Gastroesophageal sphincter (tissue), 4 donors: ENCODE results near the gene OBSCN. TPM values are rescaled to one million over a fixed set of nuclear protein-coding genes. Genes with fewer than 3 reads are reported as not detected.

Experiments
- ATAC-seq: fragments of 150-250 bp; one replicate; pipeline ENCODE4 v1.9.1; 2016; ENCODE audit warnings: mild to moderate bottlenecking, moderate library complexity
- H3K27ac ChIP-seq, 4 donors: fragments of 200-600 bp; sonication (generic) in 3 of 4; 1 replicate in 3 of 4; 2 replicates in 1 of 4; pipeline ENCODE4 v1.5.1; 2016 to 2019
- H3K27me3 ChIP-seq: fragments of 200-600 bp; sonication (generic); one replicate; pipeline ENCODE4 v1.5.1; 2019
- H3K36me3 ChIP-seq, 2 donors: fragments of 200-600 bp; sonication (generic); one replicate each; pipeline ENCODE4 v1.5.1; 2019; ENCODE audit warnings: control low read depth in 1 of 2
- H3K4me1 ChIP-seq, 3 donors: fragments of 200-600 bp; sonication (generic); 1 replicate in 2 of 3; 2 replicates in 1 of 3; pipeline ENCODE4 v1.5.1; 2016 to 2019; ENCODE audit warnings: control low read depth in 2 of 3
- H3K4me3 ChIP-seq, 2 donors: fragments of 200-600 bp; sonication (generic); one replicate each; pipeline ENCODE4 v1.5.1; 2019; ENCODE audit warnings: mild to moderate bottlenecking in 1 of 2, moderate library complexity in 1 of 2
- H3K9me3 ChIP-seq, 3 donors: fragments of 200-600 bp; sonication (generic); one replicate each; pipeline ENCODE4 v1.5.1; 2017 to 2019; ENCODE audit warnings: control low read depth in 2 of 3
- EP300 ChIP-seq: sonication (generic); formaldehyde crosslinking; IDR thresholded peaks from one replicate; pipeline ENCODE4 v1.6.1; 2017; ENCODE audit warnings: antibody characterized with exemption, mild to moderate bottlenecking
- POLR2A ChIP-seq, 2 donors: fragments of 450-650 bp; IDR thresholded peaks; one replicate each; pipeline ENCODE4 v1.6.1; 2017; ENCODE audit warnings: antibody characterized with exemption in 2 of 2, mild to moderate bottlenecking in 2 of 2, moderate library complexity in 1 of 2
- POLR2AphosphoS5 ChIP-seq: sonication (generic); formaldehyde crosslinking; IDR thresholded peaks from one replicate; pipeline ENCODE4 v1.6.1; 2017; ENCODE audit warnings: antibody characterized with exemption
- WGBS, 2 donors: methylation state at CpG; one replicate each; pipeline ENCODE4 v1.1.5; 2018; ENCODE audit warnings: low coverage in 1 of 2; 5-methylcytosine and 5-hydroxymethylcytosine counted together
- total RNA-seq, 4 donors: library from RNA; depleted of rRNA; stranded (reverse); fragments of >200 nt; gene quantifications; one replicate each; pipeline ENCODE4 v1.1.0, GENCODE V29; 2016
- TF ChIP-seq, protein P1 (sequence below), 4 experiments: fragments of 200-600 bp in 2 of 4; fragments of 450-650 bp in 2 of 4; sonication (generic) in 1 of 4; IDR thresholded peaks; one replicate each; pipeline ENCODE4 v1.5.1; 2017 to 2019; ENCODE audit warnings: antibody characterized with exemption in 4 of 4, mild to moderate bottlenecking in 2 of 4, moderate library complexity in 2 of 4

The OBSCN gene
- total RNA-seq, 4 donors from 2014 or later: 11.1 to 28.4 (median 20.9) TPM

DNA sequence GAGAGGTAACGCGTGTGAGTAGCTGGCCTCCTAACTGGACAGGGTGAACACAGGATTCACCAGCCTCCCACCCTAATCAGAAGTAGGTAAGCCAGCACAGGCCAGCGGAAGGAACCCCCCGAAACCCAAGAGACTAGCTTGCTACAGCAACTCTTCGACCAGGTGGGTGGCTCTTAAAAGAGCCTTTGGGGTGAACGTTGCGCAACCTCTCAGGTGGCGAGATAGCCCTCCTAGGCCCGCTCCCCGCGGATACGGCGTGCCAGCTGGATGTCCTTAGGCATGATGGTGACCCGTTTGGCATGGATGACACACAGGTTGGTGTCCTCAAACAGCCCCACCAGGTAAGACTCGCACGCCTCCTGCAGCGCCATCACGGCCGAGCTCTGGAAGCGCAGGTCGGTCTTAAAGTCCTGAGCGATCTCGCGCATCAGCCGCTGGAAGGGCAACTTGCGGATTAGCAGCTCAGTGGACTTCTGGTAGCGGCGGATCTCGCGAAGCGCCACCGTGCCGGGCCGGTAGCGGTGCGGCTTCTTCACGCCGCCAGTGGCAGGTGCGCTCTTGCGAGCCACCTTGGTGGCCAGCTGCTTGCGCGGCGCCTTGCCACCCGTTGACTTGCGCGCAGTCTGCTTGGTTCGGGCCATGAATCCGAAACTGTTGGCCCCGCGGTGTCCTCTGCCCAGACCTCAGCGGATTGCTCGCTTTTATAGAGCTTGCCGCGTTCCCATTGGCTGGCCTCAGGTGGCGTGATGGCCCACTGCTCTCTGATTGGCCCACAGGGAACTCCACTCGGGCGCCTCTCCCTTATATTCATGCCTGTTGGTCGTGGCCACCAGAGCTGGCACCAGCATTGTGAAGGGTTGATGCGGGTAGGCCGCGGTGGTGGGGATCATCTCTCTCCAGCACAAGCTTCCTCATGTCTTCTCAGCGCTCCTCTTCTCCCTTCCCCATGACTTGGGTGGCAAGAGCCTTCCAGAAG, 217.1 kb downstream of the OBSCN start:
- Histone ChIP-seq H3K4me1 (no peaks in the 10 kb centered on the region), H3K27ac (no peak overlapping the region), H3K36me3 (no peaks in the 10 kb centered on the region), H3K27me3 (peaks cover 39% of the 10 kb centered on the region), H3K4me3 (no peak overlapping the region), H3K9me3 (peaks cover 0 to 4% (median 0%) of the 10 kb centered on the region in 3 donors)
- TF ChIP-seq, protein P1, sequence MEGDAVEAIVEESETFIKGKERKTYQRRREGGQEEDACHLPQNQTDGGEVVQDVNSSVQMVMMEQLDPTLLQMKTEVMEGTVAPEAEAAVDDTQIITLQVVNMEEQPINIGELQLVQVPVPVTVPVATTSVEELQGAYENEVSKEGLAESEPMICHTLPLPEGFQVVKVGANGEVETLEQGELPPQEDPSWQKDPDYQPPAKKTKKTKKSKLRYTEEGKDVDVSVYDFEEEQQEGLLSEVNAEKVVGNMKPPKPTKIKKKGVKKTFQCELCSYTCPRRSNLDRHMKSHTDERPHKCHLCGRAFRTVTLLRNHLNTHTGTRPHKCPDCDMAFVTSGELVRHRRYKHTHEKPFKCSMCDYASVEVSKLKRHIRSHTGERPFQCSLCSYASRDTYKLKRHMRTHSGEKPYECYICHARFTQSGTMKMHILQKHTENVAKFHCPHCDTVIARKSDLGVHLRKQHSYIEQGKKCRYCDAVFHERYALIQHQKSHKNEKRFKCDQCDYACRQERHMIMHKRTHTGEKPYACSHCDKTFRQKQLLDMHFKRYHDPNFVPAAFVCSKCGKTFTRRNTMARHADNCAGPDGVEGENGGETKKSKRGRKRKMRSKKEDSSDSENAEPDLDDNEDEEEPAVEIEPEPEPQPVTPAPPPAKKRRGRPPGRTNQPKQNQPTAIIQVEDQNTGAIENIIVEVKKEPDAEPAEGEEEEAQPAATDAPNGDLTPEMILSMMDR (IDR thresholded peaks at IDR 0.05): no peak
- TF ChIP-seq POLR2AphosphoS5: no peak
- TF ChIP-seq POLR2A (IDR thresholded peaks at IDR 0.05): no peak
- TF ChIP-seq EP300: no peak
- no peak for ATAC-seq
- WGBS, 2 donors: 96 to 100% methylated on average over 4 to 29 of the region's 62 CpGs

DNA sequence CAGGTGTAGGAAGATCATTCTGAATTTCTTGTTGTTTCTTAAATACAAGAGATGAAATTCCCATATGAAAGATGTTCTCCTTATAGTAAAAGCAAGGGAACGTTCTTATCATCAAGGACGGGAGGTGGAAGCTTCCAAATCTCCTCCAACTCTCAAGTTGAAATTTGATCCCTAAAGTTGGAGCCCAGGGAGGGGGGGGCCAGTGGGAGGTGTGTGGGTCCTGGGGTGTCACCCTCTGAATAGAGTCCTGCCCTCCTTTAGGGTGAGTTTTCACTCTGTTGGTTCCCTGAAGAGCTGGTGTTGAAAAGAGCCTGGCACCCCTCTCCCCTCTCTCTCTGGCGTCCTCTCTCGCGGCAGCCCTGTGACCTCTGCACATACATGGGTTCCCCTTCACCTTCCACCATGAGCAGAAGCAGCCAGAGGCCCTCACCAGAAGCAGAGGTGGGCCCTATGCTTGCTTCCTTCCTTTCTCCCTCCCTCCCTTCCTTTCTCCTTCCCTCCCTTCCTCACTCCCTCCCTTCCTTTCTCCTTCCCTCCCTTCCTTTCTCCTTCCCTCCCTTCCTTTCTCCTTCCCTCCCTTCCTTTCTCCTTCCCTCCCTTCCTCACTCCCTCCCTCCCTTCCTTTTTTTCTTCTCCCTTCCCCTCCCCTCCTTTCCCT, 218.8 kb downstream of the OBSCN start:
- WGBS, 2 donors: 50 to 57% methylated on average over 2 to 5 of the region's 5 CpGs
- Histone ChIP-seq H3K9me3 (no peaks in the 10 kb centered on the region), H3K27ac (no peak overlapping the region), H3K4me3 (no peak overlapping the region), H3K36me3 (no peaks in the 10 kb centered on the region), H3K27me3 (peaks cover 36% of the 10 kb centered on the region), H3K4me1 (no peaks in the 10 kb centered on the region)
- ATAC-seq: no peak
- TF ChIP-seq EP300 (no peak), POLR2AphosphoS5 (no peak), POLR2A (IDR thresholded peaks at IDR 0.05) (no peak)
- TF ChIP-seq, protein P1 (IDR thresholded peaks at IDR 0.05): no peak

DNA sequence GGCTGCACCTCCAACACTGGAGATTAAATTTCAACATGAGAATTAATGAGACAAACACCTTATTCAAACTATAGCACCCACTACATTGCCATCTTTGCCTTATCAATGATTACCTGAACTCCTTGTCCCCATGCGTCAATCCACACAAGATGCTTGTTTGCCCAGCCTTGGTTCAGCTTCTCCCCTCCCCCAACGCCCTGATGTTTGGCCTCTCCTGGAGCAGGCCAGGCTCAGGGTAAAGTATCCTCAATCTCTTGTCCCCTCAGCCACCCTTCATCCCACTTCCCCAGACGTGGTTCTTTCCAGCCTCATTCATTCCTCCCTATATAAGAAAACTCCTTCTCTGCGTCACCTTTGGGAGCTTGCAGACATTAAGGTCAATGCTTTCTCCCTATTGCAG, 220.6 kb downstream of the OBSCN start:
- no peaks in the 10 kb centered on the region for H3K4me1 ChIP-seq
- H3K27ac ChIP-seq: no peak overlapping the region
- H3K4me3 ChIP-seq: no peak overlapping the region
- H3K27me3 ChIP-seq: peaks cover 50% of the 10 kb centered on the region
- no peaks in the 10 kb centered on the region for H3K9me3 ChIP-seq
- TF ChIP-seq EP300: no peak
- TF ChIP-seq POLR2A (IDR thresholded peaks at IDR 0.05): no peak
- TF ChIP-seq, protein P1 (IDR thresholded peaks at IDR 0.05): no peak
- no peak for TF ChIP-seq POLR2AphosphoS5
- H3K36me3 ChIP-seq: no peaks in the 10 kb centered on the region
- WGBS, 2 donors: 0 to 62% methylated on average over 1 to 4 of the region's 4 CpGs
- no peak for ATAC-seq

Other genes with a start within 250 kb of the OBSCN start
- not detected for gene WNT3A, start 201.0 kb upstream of the OBSCN start, total RNA-seq
- gene ARF1, start 125.3 kb upstream of the OBSCN start, total RNA-seq: 100 to 1,000 TPM; 256 to 385 (median 303) TPM
- 10 to 100 TPM; 11.6 to 16.0 (median 14.6) TPM for gene C1orf35, start 104.7 kb upstream of the OBSCN start, total RNA-seq
- 100 to 1,000 TPM in 2 of 4 donors, 10 to 100 TPM in 2; 50.2 to 394 (median 81.5) TPM for gene MRPL55, start 98.7 kb upstream of the OBSCN start, total RNA-seq
- 100 to 1,000 TPM; 234 to 504 (median 299) TPM for gene GUK1, start 67.8 kb upstream of the OBSCN start, total RNA-seq
- 1 to 10 TPM; 5.1 to 9.0 (median 7.0) TPM for gene GJC2, start 58.1 kb upstream of the OBSCN start, total RNA-seq
- 10 to 100 TPM in 1 of 4 donors, 1 to 10 TPM in 3; 4.2 to 11.3 (median 7.4) TPM for gene IBA57, start 42.2 kb upstream of the OBSCN start, total RNA-seq
- gene TRIM11, start 198.8 kb downstream of the OBSCN start, total RNA-seq: 10 to 100 TPM; 16.3 to 24.6 (median 21.9) TPM
- not detected for gene TRIM17, start 208.8 kb downstream of the OBSCN start, total RNA-seq